ENCODE results near the gene ING4. TPM values are rescaled to one million over a fixed set of nuclear protein-coding genes. Genes with fewer than 3 reads are reported as not detected.

The ING4 gene
- total and polyA plus RNA-seq, 2 of the 13 experiments (the other 11 are each of a cell fraction or from before 2014, with no cell fraction given): 14.4 to 32.4 TPM

- peak; percentile 94 for TF ChIP-seq GMEB1 (CRISPR knock-in tag; IDR thresholded peaks at IDR 0.05; ENCODE audit: borderline replicate concordance)
- TF ChIP-seq, protein P1, sequence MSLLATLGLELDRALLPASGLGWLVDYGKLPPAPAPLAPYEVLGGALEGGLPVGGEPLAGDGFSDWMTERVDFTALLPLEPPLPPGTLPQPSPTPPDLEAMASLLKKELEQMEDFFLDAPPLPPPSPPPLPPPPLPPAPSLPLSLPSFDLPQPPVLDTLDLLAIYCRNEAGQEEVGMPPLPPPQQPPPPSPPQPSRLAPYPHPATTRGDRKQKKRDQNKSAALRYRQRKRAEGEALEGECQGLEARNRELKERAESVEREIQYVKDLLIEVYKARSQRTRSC (CRISPR knock-in tag; IDR thresholded peaks at IDR 0.05; ENCODE audit: low read depth): no peak
- TF ChIP-seq RFX1 (IDR thresholded peaks at IDR 0.05): no peak
- peak; percentile 98 for TF ChIP-seq NR2C2 (CRISPR knock-in tag; IDR thresholded peaks at IDR 0.05; ENCODE audit: borderline replicate concordance)
- peak; percentile 52; the same call in 1 of the 2 replicates for TF ChIP-seq SIX1 (CRISPR knock-in tag; IDR thresholded peaks at IDR 0.05; ENCODE audit: borderline replicate concordance)
- no peak for TF ChIP-seq ZNF431 (CRISPR knock-in tag; IDR thresholded peaks at IDR 0.05; ENCODE audit: borderline replicate concordance, low read depth)
- TF ChIP-seq NAIF1 (CRISPR knock-in tag; IDR thresholded peaks at IDR 0.05; ENCODE audit: borderline replicate concordance): no peak; the same call in 1 of the 2 replicates
- TF ChIP-seq ZSCAN20 (CRISPR knock-in tag; IDR thresholded peaks at IDR 0.05; ENCODE audit: borderline replicate concordance): no peak
- no peak; the same call in 1 of the 2 replicates for TF ChIP-seq KLF11 (CRISPR knock-in tag; IDR thresholded peaks at IDR 0.05)
- no peak for TF ChIP-seq AGO2 (optimal IDR thresholded peaks at IDR 0.05; ENCODE audit: low read depth, low read length)
- peak; percentile 31; the same call in 1 of the 2 replicates for TF ChIP-seq POGK (CRISPR knock-in tag; conservative IDR thresholded peaks at IDR 0.05)
- peak; percentile 34 for TF ChIP-seq ZNF883 (CRISPR knock-in tag; IDR thresholded peaks at IDR 0.05; ENCODE audit: not compliant biosample characterization)
- no peak for TF ChIP-seq MYNN (CRISPR knock-in tag; IDR thresholded peaks at IDR 0.05; ENCODE audit: low read depth)
- TF ChIP-seq, protein P2, sequence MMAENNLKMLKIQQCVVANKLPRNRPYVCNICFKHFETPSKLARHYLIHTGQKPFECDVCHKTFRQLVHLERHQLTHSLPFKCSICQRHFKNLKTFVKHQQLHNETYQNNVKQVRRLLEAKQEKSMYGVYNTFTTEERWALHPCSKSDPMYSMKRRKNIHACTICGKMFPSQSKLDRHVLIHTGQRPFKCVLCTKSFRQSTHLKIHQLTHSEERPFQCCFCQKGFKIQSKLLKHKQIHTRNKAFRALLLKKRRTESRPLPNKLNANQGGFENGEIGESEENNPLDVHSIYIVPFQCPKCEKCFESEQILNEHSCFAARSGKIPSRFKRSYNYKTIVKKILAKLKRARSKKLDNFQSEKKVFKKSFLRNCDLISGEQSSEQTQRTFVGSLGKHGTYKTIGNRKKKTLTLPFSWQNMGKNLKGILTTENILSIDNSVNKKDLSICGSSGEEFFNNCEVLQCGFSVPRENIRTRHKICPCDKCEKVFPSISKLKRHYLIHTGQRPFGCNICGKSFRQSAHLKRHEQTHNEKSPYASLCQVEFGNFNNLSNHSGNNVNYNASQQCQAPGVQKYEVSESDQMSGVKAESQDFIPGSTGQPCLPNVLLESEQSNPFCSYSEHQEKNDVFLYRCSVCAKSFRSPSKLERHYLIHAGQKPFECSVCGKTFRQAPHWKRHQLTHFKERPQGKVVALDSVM (CRISPR knock-in tag; IDR thresholded peaks at IDR 0.05): peak; percentile 52; the same call in 1 of the 2 replicates
- no peak for TF ChIP-seq ZNF329 (CRISPR knock-in tag; IDR thresholded peaks at IDR 0.05; ENCODE audit: low read depth)
- no peak for TF ChIP-seq ZFYVE20 (CRISPR knock-in tag; IDR thresholded peaks at IDR 0.05; ENCODE audit: borderline replicate concordance, low read depth)
- peak; percentile 42 to 52; a peak in 3 of 4 replicates for TF ChIP-seq POLR2A (IDR thresholded peaks at IDR 0.05; ENCODE audit: insufficient read depth in 1 of 2, low read depth in 2 of 2, low read length in 2 of 2)
- 0 out of 2 replicates have a peak, but pooled peaks have one; percentile 47 for TF ChIP-seq BORCS8-MEF2B (CRISPR knock-in tag; IDR thresholded peaks at IDR 0.05)
- peak; percentile 17 for TF ChIP-seq JARID2 (CRISPR knock-in tag; IDR thresholded peaks at IDR 0.05; ENCODE audit: insufficient replicate concordance)
- peak; percentile 85 for TF ChIP-seq ETV5 (CRISPR knock-in tag; IDR thresholded peaks at IDR 0.05; ENCODE audit: borderline replicate concordance)
- TF ChIP-seq ZNF510 (CRISPR knock-in tag; IDR thresholded peaks at IDR 0.05; ENCODE audit: low read depth): no peak
- TF ChIP-seq ONECUT2 (CRISPR knock-in tag; IDR thresholded peaks at IDR 0.05): no peak
- TF ChIP-seq LCORL (IDR thresholded peaks at IDR 0.05): no peak
- no peak for TF ChIP-seq LCORL (CRISPR knock-in tag; IDR thresholded peaks at IDR 0.05)
Observed at GRCh38 chr12:6662906-6663742, at the start of gene ING4 (continued).
